ENCODE measurements around the gene DCST1. TPM values are rescaled to one million over a fixed set of nuclear protein-coding genes. Genes with fewer than 3 reads are reported as not detected.

DCST1 gene
- total RNA-seq, 1 experiment from 2014 or later: 0.32 TPM

- Histone ChIP-seq H3K9me3 (ENCODE audit: control insufficient read depth in 1 of 2, insufficient read depth in 1 of 2, low read depth in 1 of 2, low read length in 2 of 2) (no peaks in the 10 kb centered on the region), H3K4me3 (replicated peaks in 1 of 2; ENCODE audit: low read depth in 1 of 2, low read length in 2 of 2) (0 out of 4 replicates have a peak overlapping the region, but pooled peaks of 1 of the 2 experiments have one; percentile 4), H3K9ac (ENCODE audit: low read length) (no peak overlapping the region), H3K27ac (ENCODE audit: low read depth, low read length) (no peak overlapping the region), H4K20me1 (ENCODE audit: insufficient read depth) (no peaks in the 10 kb centered on the region), H3K4me1 (ENCODE audit: control insufficient read depth in 1 of 2, insufficient read depth in 2 of 2, low read length in 2 of 2) (peaks cover 37 to 73% of the 10 kb centered on the region in 2 experiments), H3K36me3 (ENCODE audit: control insufficient read depth in 1 of 2, insufficient read depth in 2 of 2, low read length in 2 of 2) (no peaks in the 10 kb centered on the region), H3K79me2 (ENCODE audit: insufficient read depth, low read length) (no peaks in the 10 kb centered on the region), H3K27me3 (ENCODE audit: insufficient read depth, low read length) (no peaks in the 10 kb centered on the region), H3K4me2 (ENCODE audit: low read length) (peak overlapping the region; percentile 57), H3K9me2 (ENCODE audit: insufficient read depth) (no peaks in the 10 kb centered on the region), H2AFZ (ENCODE audit: low read depth, low read length, poor library complexity, severe bottlenecking) (no peak overlapping the region)
- POLR2A ChIA-PET: no interaction called here
- BruUV-seq (replicated peaks): no TSS peak
- RAD21 ChIA-PET (ENCODE audit: low non-redundant PET in 1 of 2, low total read pairs in 2 of 2, uncharacterized antibody in 2 of 2, unreplicated experiment in 2 of 2): no interaction called here
- ATAC-seq: no peak
- TF ChIP-seq SP1 (IDR thresholded peaks at IDR 0.05; ENCODE audit: low read depth): no peak
- no peak for TF ChIP-seq POLR2A (IDR thresholded peaks at IDR 0.05; ENCODE audit: borderline replicate concordance, extremely low read depth, insufficient read depth, insufficient read length)
- TF ChIP-seq POLR2AphosphoS5 (IDR thresholded peaks at IDR 0.05; ENCODE audit: low read depth, low read length): no peak
- TF ChIP-seq ZFX (IDR thresholded peaks at IDR 0.05): no peak
- no peak for TF ChIP-seq EZH2phosphoT487 (IDR thresholded peaks at IDR 0.05; ENCODE audit: borderline replicate concordance)
- TF ChIP-seq YY1 (IDR thresholded peaks at IDR 0.05; ENCODE audit: extremely low read depth, insufficient replicate concordance, low read depth, low read length): no peak
- no peak for TF ChIP-seq EZH2 (IDR thresholded peaks at IDR 0.05)
- TF ChIP-seq EGR1 (IDR thresholded peaks at IDR 0.05; ENCODE audit: low read depth): no peak
- no peak for DNase-seq (ENCODE audit: low read depth, low spot score)
- CTCF ChIA-PET: interaction anchor here (1.1 to 3.0 kb wide), 3 partner anchors 23 to 29 kb away, joined by 3 to 14 read pairs (median 7); partner anchors contain the start of gene ADAM15
- intact Hi-C loops (cut with micrococcal nuclease): no loop called here
Observed at GRCh38 chr1:155022136-155022926, 11.3 kb upstream of the DCST1 start.

GRCh38 chr1:155022927-155023236, 10.7 kb upstream of the DCST1 start:
- ChIA-PET CTCF (interaction anchor here (1.1 to 1.7 kb wide), 2 partner anchors 22 to 28 kb away, joined by 3 to 7 read pairs; partner anchors contain the start of gene ADAM15), POLR2A (no interaction called here), RAD21 (ENCODE audit: low non-redundant PET in 1 of 2, low total read pairs in 2 of 2, uncharacterized antibody in 2 of 2, unreplicated experiment in 2 of 2) (no interaction called here)
- Histone ChIP-seq H2AFZ (ENCODE audit: low read depth, low read length, poor library complexity, severe bottlenecking) (no peak overlapping the region), H3K9me2 (ENCODE audit: insufficient read depth) (no peaks in the 10 kb centered on the region), H3K27ac (ENCODE audit: low read depth, low read length) (no peak overlapping the region), H4K20me1 (ENCODE audit: insufficient read depth) (no peaks in the 10 kb centered on the region), H3K9ac (ENCODE audit: low read length) (no peak overlapping the region), H3K4me2 (ENCODE audit: low read length) (no peak overlapping the region), H3K9me3 (ENCODE audit: control insufficient read depth in 1 of 2, insufficient read depth in 1 of 2, low read depth in 1 of 2, low read length in 2 of 2) (no peaks in the 10 kb centered on the region), H3K36me3 (ENCODE audit: control insufficient read depth in 1 of 2, insufficient read depth in 2 of 2, low read length in 2 of 2) (no peaks in the 10 kb centered on the region), H3K27me3 (ENCODE audit: insufficient read depth, low read length) (no peaks in the 10 kb centered on the region), H3K4me1 (ENCODE audit: control insufficient read depth in 1 of 2, insufficient read depth in 2 of 2, low read length in 2 of 2) (peaks cover 34 to 67% of the 10 kb centered on the region in 2 experiments), H3K4me3 (replicated peaks in 1 of 2; ENCODE audit: low read depth in 1 of 2, low read length in 2 of 2) (no peak overlapping the region), H3K79me2 (ENCODE audit: insufficient read depth, low read length) (no peaks in the 10 kb centered on the region)
- DNase-seq (ENCODE audit: low read depth, low spot score) (no peak), ATAC-seq (no peak)
- no TSS peak for BruUV-seq (replicated peaks)
- intact Hi-C loops (cut with micrococcal nuclease): no loop called here
- TF ChIP-seq MAX (IDR thresholded peaks at IDR 0.05): no peak
- TF ChIP-seq FOSL1 (IDR thresholded peaks at IDR 0.05; ENCODE audit: low read depth): no peak
- TF ChIP-seq ZBTB33 (IDR thresholded peaks at IDR 0.05; ENCODE audit: extremely low read depth, insufficient replicate concordance, low read length): no peak
- TF ChIP-seq CTCF (IDR thresholded peaks at IDR 0.05 in 2 of 3, conservative IDR thresholded peaks at IDR 0.05 in 1 of 3; ENCODE audit: borderline replicate concordance in 1 of 3, insufficient read depth in 1 of 3, low read depth in 2 of 3, low read length in 2 of 3): no peak
- no peak for TF ChIP-seq CBX3 (IDR thresholded peaks at IDR 0.05; ENCODE audit: low read depth)
